GM12878 (cell line): ENCODE results near the gene ELAVL1. TPM values are rescaled to one million over a fixed set of nuclear protein-coding genes. Genes with fewer than 3 reads are reported as not detected.
A peak's percentile ranks its signal among the peaks of the same experiment; 100 is the strongest.

Experiments used
- DPF2 ChIP-seq: fragments of 450-650 bp; IDR thresholded peaks from 2 replicates; pipeline ENCODE4 v1.6.1; 2017; ENCODE audit warnings: mild to moderate bottlenecking
- IKZF1 ChIP-seq: fragments of 450-650 bp; conservative IDR thresholded peaks from 2 replicates; pipeline ENCODE4 v1.6.1; 2017; ENCODE audit warnings: antibody characterized with exemption, mild to moderate bottlenecking
- IKZF2 ChIP-seq, 2 experiments: fragments of 450-650 bp; IDR thresholded peaks; 2 replicates each; pipeline ENCODE4 v1.6.1; 2017; ENCODE audit warnings: mild to moderate bottlenecking in 2 of 2, moderate library complexity in 2 of 2
- MEF2B ChIP-seq: fragments of 450-650 bp; IDR thresholded peaks from 2 replicates; pipeline ENCODE4 v1.6.1; 2018; ENCODE audit warnings: mild to moderate bottlenecking, moderate library complexity; ENCODE audit not compliant: partially characterized antibody, poor library complexity, severe bottlenecking
- POLR2AphosphoS5 ChIP-seq: IDR thresholded peaks from 2 replicates; pipeline ENCODE4 v1.6.1; 2011; ENCODE audit warnings: mild to moderate bottlenecking, low read length, inconsistent platforms
- RAD21 ChIP-seq: IDR thresholded peaks from 2 replicates; pipeline ENCODE4 v1.6.1; 2011; ENCODE audit warnings: mild to moderate bottlenecking, low read depth, low read length, moderate library complexity; ENCODE audit not compliant: insufficient read depth
- RCOR1 ChIP-seq: conservative IDR thresholded peaks from 2 replicates; pipeline ENCODE4 v1.6.1; 2012; ENCODE audit warnings: low read depth, low read length, improper control_type of control experiment
- RUNX3 ChIP-seq: IDR thresholded peaks from 2 replicates; pipeline ENCODE4 v1.6.1; 2012; ENCODE audit warnings: low read length, inconsistent platforms
- SMAD1 ChIP-seq: fragments of 450-650 bp; IDR thresholded peaks from 2 replicates; pipeline ENCODE4 v1.6.1; 2018; ENCODE audit warnings: mild to moderate bottlenecking, low read depth; ENCODE audit not compliant: partially characterized antibody
- SMAD5 ChIP-seq: IDR thresholded peaks from 2 replicates; pipeline ENCODE4 v1.6.1; 2016; ENCODE audit warnings: antibody characterized with exemption, low read depth
- SPI1 ChIP-seq: IDR thresholded peaks from 2 replicates; pipeline ENCODE4 v1.6.1; 2011; ENCODE audit warnings: low read depth, mild to moderate bottlenecking, low read length, moderate library complexity, borderline replicate concordance; ENCODE audit not compliant: insufficient read depth
- polyA plus RNA-seq, 11 experiments: library from polyadenylated mRNA; depleted of rRNA in 4 of 11; unstranded in 6 of 11; stranded (reverse) in 5 of 11; fragments of >200 nt; fragmentation: Nextera tagmentation in 4 of 11; fragmentation: Illumina TruSeq in 1 of 11; extraction: Ambion mirVana in 4 of 11; extraction: Trizol in 1 of 11; gene quantifications; 1 replicate in 1 of 11; 2 replicates in 10 of 11; pipeline versions ENCODE4 v1.2.1 to v1.2.3, GENCODE V29; 2011 to 2016; ENCODE audit warnings: inconsistent platforms in 2 of 11, missing spikeins in 2 of 11, low read depth in 1 of 11
- total RNA-seq, 4 experiments: library from RNA; depleted of rRNA in 3 of 4; stranded (reverse); fragments of >200 nt in 3 of 4; fragmentation: Illumina TruSeq in 1 of 4; extraction: Trizol in 1 of 4; gene quantifications; 2 replicates each; pipeline versions ENCODE4 v1.2.1 to v1.2.3, GENCODE V29; 2013 to 2021
- TF ChIP-seq, protein P1 (sequence below): fragments of 450-650 bp; IDR thresholded peaks from 2 replicates; pipeline ENCODE4 v1.6.1; 2017; ENCODE audit warnings: mild to moderate bottlenecking
- TF ChIP-seq, protein P2 (sequence below): fragments of 450-650 bp; IDR thresholded peaks from 2 replicates; pipeline ENCODE4 v1.6.1; 2017; ENCODE audit warnings: mild to moderate bottlenecking, moderate library complexity
- TF ChIP-seq, protein P3 (sequence below): fragments of 450-650 bp; IDR thresholded peaks from 2 replicates; pipeline ENCODE4 v1.6.1; 2017; ENCODE audit warnings: antibody characterized with exemption, mild to moderate bottlenecking, moderate library complexity

ELAVL1 gene
- total and polyA plus RNA-seq, 10 of the 15 experiments (the other 5 are each of a cell fraction or from before 2014, with no cell fraction given): 7.4 to 155 (median 70.3) TPM

DNA sequence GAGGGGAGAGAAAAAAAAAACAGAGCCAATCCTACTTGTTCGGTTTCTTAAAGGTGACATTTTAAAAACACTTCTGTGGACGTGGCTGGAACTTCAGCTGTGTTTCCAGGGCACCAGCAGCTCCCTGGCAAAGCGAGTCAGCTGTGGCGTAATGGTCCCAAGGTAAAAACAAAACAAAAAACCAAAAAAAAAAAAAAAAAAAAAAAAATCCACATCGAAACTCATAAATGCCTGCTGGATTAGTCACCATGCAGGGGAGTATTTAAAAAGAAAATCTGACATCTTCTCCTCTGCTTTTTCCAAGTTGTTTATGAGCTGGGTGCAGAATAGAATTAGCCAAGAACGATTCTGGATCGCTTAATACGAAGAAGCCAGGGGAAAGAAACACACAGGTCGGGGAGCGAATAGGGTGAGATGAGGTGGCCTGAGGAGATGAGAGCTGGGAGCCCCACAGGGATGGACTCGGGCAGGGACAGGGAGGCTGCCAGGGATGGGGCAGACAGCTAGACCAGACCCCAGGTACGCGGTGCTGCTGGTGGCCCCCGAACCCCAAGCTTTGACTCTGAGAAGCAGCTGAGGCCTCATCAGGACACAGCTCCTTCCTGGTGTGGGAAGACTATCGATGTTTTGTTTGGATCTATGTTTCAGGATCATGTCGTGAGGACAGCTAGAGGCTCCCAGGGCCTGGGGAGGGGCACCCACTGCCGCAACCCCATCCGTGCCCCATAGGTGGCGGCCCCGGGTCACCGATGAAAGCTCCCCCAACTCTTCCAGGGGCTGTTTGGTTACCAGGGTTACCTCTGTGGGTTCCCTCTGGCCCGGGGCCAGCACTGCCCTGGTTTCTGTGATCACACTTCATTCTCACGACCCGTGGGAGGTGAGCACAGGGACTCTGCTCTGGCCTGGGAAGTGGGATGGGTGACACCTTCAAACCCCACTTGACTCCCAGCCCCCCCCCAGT lies 76.4 kb downstream of the ELAVL1 start (continued):
- TF ChIP-seq, protein P1, sequence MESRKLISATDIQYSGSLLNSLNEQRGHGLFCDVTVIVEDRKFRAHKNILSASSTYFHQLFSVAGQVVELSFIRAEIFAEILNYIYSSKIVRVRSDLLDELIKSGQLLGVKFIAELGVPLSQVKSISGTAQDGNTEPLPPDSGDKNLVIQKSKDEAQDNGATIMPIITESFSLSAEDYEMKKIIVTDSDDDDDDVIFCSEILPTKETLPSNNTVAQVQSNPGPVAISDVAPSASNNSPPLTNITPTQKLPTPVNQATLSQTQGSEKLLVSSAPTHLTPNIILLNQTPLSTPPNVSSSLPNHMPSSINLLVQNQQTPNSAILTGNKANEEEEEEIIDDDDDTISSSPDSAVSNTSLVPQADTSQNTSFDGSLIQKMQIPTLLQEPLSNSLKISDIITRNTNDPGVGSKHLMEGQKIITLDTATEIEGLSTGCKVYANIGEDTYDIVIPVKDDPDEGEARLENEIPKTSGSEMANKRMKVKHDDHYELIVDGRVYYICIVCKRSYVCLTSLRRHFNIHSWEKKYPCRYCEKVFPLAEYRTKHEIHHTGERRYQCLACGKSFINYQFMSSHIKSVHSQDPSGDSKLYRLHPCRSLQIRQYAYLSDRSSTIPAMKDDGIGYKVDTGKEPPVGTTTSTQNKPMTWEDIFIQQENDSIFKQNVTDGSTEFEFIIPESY: 0 out of 2 replicates have a peak, but pooled peaks have one; percentile 11
- peak; percentile 20 to 42; a peak in 2 of 4 replicates for TF ChIP-seq IKZF2 (IDR thresholded peaks at IDR 0.05)
- peak; percentile 88 for TF ChIP-seq SMAD1
- peak; percentile 28; the same call in 1 of the 2 replicates for TF ChIP-seq RUNX3
- TF ChIP-seq SMAD5: no peak
- peak; percentile 46 for TF ChIP-seq MEF2B
- peak; percentile 53; the same call in 1 of the 2 replicates for TF ChIP-seq POLR2AphosphoS5
- no peak for TF ChIP-seq RCOR1
- peak; percentile 46; the same call in 1 of the 2 replicates for TF ChIP-seq IKZF1
- TF ChIP-seq SPI1: no peak
- TF ChIP-seq, protein P2, sequence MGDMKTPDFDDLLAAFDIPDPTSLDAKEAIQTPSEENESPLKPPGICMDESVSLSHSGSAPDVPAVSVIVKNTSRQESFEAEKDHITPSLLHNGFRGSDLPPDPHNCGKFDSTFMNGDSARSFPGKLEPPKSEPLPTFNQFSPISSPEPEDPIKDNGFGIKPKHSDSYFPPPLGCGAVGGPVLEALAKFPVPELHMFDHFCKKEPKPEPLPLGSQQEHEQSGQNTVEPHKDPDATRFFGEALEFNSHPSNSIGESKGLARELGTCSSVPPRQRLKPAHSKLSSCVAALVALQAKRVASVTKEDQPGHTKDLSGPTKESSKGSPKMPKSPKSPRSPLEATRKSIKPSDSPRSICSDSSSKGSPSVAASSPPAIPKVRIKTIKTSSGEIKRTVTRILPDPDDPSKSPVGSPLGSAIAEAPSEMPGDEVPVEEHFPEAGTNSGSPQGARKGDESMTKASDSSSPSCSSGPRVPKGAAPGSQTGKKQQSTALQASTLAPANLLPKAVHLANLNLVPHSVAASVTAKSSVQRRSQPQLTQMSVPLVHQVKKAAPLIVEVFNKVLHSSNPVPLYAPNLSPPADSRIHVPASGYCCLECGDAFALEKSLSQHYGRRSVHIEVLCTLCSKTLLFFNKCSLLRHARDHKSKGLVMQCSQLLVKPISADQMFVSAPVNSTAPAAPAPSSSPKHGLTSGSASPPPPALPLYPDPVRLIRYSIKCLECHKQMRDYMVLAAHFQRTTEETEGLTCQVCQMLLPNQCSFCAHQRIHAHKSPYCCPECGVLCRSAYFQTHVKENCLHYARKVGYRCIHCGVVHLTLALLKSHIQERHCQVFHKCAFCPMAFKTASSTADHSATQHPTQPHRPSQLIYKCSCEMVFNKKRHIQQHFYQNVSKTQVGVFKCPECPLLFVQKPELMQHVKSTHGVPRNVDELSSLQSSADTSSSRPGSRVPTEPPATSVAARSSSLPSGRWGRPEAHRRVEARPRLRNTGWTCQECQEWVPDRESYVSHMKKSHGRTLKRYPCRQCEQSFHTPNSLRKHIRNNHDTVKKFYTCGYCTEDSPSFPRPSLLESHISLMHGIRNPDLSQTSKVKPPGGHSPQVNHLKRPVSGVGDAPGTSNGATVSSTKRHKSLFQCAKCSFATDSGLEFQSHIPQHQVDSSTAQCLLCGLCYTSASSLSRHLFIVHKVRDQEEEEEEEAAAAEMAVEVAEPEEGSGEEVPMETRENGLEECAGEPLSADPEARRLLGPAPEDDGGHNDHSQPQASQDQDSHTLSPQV: no peak
- TF ChIP-seq DPF2: no peak
- peak; percentile 55 for TF ChIP-seq RAD21
- TF ChIP-seq, protein P3, sequence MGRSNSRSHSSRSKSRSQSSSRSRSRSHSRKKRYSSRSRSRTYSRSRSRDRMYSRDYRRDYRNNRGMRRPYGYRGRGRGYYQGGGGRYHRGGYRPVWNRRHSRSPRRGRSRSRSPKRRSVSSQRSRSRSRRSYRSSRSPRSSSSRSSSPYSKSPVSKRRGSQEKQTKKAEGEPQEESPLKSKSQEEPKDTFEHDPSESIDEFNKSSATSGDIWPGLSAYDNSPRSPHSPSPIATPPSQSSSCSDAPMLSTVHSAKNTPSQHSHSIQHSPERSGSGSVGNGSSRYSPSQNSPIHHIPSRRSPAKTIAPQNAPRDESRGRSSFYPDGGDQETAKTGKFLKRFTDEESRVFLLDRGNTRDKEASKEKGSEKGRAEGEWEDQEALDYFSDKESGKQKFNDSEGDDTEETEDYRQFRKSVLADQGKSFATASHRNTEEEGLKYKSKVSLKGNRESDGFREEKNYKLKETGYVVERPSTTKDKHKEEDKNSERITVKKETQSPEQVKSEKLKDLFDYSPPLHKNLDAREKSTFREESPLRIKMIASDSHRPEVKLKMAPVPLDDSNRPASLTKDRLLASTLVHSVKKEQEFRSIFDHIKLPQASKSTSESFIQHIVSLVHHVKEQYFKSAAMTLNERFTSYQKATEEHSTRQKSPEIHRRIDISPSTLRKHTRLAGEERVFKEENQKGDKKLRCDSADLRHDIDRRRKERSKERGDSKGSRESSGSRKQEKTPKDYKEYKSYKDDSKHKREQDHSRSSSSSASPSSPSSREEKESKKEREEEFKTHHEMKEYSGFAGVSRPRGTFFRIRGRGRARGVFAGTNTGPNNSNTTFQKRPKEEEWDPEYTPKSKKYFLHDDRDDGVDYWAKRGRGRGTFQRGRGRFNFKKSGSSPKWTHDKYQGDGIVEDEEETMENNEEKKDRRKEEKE: no peak
- TF ChIP-seq, all 136 proteins: peak for 15
